ENCODE data around the gene WDR81.
"Not testable (repeated sequence)": the region's sequence is repeated elsewhere in the genome, so short reads cannot be mapped to it uniquely, and the experiment has no call there.

Gene WDR81

DNA sequence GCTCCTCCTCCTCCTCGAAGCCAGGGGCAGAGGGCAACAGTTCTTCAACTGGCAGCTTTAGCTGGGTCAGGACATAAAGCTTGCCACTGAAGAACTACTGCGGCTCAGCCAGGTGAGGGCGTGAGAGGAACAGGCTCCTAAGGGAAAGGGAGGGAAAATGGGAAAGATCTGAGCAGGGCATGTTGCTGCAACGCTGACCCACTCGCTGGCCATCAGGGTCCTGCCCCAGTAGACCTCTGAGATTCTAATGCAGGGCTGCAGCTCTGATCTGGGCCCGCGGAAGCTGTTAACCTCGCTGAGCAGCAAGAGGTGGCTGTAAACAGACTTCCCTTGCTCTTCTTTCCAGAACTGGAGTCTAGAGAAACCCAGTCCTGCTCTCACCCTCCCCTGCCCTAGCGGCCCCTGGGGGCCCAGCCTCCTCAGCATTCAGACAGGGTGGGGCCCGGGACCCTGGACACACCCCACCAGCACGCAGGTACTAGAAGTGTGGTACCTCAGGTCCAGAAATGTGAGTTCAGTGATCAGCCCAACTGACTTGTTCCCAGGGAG lies 10.6 kb upstream of the WDR81 start:
- DNase-seq: no peak

DNA sequence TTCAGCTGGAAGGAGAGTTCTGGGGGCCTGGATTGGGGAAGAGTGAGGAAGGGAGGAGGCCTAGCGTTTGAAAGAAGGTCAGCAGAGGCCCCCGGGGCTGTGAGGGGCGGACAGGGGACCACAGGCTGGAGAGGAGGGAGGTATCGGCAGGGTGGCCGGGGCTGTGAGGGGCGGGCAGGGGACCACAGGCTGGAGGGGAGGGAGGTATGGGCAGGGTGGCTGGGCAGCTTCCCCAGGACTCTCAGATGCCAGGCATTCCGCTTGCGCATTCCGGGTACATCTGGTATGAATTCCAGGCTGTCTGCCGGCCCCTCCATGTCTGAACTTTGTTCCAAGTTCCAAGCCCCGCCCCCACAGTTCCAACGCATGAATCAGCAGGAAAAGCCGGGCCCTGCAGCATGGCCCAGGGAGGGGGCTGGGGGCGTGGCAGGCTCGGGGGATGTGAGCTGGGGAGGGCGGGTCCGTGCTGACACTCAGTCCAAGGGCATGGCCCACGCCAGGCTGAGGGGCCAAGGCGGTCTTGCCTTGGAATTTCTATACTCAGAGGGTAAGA lies 10.0 kb upstream of the WDR81 start:
- no peak for DNase-seq

DNA sequence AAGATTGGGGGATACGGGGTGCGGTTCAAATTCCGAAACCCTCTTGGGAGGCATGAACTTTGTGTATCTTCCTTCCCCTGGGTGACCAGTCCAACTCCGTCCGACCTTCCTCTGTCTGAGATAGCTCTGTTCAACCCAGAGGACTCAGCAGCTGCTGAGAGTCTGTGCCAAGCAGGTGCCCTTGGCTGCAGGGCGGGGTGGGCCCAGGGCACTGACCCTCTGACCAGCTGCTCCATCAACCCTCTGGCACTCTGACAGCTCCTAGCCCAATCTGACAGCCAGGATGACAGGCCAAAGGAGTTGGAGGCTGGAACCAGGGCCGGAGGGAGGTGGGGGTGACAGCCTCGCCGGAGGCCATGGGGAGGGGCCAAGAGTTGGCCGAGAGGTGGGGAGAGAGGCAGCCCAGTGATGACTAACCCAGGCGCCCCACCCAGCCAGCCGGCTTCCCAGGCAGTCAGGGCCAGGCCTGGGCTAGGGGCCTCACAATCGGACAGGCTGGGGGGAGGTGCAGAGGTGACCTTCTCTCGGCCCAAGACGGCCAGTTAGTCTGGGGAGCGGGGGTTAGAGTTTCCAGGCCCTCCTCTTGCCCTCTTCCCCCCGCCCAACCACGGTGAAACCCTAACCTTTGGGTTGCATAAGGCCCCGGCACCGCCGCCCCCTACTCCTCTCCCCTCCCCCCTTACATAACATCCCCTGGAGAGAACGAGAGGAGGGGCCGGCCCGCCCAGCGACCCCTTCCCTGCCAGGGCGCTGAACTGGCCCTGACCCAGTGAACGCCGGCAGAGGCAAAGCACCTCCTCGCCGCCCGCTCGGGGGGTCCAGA lies 9.3 kb upstream of the WDR81 start:
- peak; percentile 39 for DNase-seq

DNA sequence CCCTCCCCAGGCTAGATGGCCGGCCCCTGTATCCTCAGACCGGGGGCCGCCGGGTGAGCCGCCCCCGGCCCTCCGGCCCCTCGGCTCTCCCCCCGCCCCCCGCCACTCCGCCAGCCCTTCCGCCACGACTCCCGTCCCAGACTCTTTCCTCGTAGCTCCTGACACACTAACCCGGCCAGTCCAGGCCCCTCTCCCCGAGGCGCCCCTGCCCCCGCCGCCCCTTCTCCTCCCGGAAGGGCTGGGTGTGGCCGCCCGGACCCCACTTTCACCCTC lies 8.8 kb upstream of the WDR81 start:
- DNase-seq: no peak

DNA sequence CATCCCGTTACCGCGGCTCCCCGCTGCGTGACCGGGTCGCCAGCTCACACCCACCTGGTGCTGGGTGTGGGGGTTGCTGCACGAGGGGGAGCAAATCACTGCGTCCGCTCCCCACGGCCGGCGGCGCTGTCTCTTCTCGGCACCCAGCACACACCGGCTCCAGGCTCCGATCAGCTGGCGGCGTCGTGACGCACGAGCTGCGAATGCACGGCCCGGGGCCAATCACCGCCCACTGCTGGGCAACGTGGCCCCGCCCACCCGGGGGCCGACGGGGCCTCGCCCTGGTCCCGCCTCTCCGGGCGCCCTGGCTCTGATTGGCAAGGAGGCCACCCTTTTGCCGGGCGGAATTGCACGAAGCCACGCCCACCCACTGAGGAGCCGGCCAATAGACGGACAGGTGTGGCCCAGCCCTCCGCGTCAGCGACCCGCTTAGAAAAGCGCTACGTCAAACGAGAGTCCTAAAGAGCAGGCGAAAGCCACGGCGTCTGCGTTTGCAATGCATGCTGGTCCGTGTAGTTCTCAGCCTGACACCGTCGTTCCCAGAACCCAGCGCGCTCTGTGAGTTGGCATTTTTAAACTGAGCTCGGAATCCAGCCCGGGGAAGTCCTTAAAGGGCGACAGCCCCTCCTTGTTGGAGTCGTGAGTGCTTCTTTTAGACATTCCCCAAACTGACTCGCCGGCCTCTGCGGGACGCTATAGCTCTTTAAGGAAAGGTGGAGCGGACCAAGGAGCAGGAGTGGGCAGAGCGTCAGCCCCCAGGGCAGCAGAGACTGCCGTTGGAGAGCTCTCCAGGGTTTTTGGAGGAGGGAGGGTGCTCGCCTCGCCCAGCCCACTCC lies 8.2 kb upstream of the WDR81 start:
- peak; percentile 100 for DNase-seq

DNA sequence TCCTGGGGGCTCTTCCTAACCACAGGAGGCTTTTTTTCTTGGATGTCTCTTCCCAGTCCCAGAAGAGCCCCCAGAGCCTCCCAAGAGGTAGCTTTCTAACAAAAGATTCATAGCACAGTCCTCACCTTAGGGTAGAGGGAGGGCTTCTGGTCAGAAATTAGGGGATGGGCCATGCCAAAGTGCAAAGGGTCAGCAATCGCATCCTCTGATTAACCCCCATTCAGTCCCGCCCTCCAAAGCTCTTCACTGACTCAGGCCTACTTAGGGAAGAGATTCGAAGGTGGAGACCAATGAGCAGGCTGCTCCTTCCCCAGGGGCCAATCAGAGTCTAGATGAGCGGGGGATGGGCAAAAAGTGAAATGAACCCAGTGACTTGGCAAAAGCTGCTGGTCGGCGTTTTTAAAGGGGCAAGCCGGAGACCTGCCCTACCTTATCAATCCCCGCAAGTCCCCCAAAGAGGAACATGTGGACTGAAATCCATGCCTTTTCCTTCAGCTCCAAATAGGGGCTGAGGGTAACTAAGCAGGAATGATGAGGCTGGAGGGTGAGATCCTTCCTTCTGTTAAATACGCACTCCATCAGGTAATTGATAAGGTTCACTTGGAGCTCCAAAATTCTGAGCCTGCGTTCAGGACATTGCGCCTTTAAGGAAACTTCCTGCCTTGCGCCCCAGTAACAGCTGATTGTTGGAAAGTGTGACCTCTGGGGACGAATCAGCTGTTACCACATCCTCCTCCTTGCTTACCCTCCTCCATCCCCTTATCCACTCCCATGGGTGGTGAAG lies 7.4 kb upstream of the WDR81 start:
- DNase-seq: peak; percentile 85

DNA sequence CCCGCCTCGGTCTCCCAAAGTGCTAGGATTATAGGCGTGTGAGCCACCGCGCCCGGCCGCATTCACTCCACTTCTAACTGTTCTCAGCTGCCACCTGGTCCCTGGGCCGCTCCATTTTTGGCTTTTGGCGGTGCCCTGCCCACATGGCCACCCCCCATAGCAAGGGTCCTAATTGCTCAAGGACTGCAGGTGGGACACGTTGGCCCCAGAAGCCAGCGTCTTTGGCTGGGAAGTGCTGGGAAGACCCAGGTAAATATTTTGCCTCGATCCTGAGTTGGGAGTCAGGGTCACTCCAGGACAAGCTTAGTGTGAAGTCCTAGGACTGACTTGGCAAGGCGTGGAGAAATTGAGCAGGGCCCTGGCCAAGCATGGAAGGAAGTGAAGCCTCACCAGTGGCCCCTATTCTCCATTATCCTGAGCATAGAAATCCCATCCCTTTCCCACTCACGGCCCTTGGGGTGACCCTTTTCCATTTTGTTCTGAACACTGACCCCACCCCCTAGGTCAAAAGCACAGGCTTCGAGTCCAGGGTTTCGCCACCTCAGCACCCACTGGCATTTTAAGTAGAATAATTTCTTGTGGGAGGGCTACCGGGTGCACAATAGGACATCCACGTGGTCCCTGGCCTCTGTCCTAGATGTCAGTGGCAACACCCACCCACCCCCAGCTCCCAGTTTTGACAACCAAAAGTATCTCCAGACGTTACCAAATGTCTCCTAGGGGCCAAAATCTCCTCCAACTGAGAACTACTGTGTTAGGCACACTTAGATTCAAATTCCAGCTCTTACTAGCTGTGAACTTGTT lies 5.9 kb upstream of the WDR81 start:
- DNase-seq: no peak

DNA sequence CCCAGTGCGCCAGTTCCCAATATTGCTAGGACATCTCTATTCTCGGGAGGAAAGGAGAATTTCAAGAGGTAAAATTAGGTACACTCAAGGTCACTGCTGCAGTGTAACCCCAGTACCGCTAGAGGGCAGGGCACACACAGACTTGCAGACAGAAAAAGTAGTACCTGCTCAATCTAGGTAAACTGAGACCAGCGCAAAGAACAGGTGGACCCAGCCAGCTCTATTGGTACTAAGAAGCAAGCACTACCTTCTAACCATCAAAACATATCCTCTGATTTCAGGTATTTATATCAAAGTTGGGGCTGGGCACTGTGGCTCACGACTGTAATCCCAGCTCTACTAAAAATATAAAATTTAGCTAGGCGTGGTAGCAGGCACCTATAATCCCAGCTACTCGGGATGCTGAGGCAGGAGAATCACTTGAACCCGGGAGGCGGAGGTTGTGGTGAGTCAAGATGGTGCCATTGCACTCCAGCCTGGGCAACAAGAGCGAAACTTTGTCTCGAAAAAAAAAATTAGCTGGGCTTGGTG lies 3.6 kb upstream of the WDR81 start:
- peak; percentile 67 for DNase-seq

DNA sequence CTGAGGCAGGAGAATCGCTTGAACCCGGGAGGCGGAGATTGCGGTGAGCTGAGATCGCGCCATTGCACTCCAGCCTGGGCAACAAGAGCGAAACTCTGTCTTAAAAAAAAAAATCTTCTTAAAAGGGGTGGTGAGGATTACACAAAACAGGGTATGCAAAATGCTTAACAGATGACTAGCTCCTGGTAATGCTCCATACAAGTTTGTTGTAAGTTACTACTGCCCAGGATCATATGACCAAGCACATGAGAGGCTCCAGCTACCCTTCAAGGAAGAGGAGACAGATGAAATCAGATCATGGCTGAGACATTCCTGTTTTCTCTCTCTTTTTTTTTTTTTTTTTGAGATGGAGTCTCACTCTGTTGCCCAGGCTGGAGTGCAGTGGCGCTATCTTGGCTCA lies 2.5 kb upstream of the WDR81 start:
- not testable (repeated sequence) for DNase-seq

DNA sequence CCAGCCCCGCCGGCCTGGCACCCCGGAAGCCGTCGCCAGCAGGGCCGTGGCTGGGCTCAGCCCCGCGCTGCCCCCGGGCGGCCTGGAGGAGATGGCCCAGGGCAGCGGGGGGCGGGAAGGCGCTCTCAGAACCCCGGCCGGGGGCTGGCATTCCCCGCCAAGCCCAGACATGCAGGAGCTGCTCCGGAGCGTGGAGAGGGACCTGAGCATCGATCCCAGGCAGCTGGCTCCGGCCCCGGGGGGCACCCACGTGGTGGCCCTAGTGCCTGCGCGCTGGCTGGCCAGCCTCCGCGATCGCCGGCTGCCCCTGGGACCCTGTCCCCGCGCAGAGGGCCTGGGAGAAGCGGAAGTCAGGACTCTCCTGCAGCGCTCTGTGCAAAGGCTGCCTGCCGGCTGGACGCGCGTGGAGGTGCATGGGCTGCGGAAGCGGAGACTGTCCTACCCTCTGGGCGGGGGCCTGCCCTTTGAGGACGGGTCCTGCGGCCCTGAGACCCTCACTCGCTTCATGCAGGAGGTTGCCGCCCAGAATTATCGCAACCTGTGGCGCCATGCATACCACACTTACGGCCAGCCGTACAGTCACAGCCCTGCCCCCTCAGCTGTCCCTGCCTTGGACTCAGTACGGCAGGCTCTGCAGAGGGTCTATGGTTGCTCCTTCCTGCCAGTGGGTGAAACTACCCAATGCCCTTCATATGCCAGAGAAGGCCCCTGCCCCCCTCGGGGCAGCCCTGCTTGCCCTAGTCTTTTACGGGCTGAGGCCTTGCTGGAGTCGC lies 551 bp downstream of the WDR81 start:
- peak; percentile 15 for DNase-seq

DNA sequence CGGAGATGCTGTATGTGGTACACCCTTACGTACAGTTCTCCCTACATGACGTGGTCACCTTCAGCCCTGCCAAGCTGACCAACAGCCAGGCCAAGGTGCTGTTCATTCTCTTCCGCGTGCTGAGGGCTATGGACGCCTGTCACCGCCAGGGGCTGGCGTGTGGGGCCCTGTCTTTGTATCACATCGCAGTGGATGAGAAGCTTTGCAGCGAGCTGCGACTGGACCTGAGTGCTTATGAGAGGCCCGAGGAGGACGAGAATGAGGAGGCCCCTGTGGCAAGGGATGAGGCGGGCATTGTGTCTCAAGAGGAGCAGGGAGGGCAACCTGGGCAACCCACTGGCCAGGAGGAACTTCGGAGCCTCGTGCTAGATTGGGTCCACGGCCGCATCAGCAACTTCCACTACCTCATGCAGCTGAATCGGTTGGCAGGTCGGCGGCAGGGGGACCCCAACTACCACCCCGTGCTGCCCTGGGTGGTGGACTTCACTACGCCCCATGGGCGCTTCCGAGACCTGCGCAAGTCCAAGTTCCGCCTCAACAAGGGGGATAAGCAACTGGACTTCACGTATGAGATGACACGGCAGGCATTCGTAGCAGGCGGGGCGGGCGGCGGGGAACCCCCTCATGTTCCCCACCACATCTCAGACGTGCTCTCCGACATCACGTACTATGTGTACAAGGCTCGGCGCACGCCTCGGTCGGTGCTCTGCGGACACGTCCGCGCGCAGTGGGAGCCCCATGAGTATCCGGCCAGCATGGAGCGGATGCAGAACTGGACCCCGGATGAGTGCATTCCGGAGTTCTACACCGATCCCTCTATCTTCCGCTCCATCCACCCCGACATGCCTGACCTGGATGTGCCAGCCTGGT lies 1.4 kb downstream of the WDR81 start:
- peak; percentile 9 for DNase-seq

DNA sequence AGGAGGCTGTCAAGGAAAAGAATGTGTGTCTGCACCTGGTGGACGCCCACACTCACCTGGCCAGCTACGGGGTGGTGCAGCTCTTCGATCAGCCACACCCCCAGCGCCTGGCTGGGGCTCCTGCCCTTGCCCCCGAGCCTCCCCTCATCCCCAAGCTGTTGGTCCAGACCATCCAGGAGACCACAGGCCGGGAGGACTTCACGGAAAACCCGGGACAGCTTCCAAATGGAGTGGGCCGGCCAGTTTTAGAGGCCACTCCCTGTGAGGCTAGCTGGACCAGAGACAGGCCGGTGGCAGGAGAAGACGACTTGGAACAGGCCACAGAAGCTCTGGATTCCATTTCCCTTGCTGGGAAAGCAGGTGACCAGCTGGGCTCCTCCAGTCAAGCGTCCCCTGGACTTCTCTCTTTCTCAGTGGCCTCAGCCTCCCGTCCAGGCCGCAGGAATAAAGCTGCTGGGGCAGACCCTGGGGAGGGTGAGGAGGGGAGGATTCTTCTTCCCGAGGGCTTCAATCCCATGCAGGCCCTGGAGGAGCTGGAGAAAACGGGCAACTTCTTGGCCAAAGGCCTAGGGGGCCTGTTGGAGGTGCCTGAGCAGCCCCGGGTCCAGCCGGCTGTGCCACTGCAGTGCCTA lies 2.2 kb downstream of the WDR81 start:
- no peak for DNase-seq

DNA sequence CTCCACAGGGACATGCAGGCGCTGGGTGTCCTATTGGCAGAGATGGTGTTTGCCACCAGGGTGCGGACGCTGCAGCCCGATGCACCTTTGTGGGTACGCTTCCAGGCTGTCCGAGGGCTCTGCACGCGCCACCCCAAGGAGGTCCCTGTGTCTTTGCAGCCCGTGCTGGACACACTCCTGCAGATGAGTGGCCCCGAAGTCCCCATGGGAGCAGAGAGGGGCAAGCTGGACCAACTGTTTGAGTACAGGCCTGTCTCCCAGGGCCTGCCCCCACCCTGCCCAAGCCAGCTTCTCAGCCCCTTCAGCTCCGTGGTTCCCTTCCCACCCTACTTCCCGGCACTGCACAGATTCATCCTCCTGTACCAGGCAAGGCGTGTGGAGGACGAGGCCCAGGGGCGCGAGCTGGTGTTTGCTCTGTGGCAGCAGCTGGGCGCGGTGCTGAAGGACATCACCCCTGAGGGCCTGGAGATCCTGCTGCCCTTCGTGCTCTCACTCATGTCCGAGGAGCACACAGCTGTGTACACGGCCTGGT lies 2.8 kb downstream of the WDR81 start:
- no peak for DNase-seq

DNA sequence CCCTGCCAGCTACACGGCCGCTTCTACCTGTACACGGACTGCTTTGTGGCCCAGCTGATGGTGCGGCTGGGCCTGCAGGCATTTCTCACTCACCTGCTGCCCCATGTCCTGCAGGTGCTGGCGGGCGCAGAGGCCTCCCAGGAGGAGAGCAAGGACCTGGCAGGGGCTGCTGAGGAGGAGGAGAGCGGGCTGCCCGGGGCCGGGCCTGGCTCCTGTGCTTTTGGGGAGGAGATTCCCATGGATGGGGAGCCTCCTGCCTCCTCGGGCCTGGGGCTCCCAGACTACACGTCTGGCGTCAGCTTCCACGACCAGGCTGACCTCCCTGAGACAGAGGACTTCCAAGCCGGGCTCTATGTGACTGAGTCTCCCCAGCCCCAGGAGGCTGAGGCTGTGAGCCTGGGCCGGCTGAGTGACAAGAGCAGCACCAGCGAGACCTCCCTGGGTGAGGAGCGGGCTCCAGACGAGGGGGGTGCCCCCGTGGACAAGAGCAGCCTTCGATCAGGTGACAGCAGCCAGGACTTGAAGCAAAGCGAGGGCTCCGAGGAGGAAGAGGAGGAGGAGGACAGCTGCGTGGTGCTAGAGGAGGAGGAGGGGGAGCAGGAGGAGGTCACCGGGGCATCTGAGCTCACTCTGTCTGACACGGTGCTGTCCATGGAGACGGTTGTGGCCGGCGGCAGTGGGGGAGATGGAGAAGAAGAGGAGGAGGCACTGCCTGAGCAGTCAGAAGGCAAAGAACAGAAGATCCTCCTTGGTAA lies 3.5 kb downstream of the WDR81 start:
- DNase-seq: no peak

DNA sequence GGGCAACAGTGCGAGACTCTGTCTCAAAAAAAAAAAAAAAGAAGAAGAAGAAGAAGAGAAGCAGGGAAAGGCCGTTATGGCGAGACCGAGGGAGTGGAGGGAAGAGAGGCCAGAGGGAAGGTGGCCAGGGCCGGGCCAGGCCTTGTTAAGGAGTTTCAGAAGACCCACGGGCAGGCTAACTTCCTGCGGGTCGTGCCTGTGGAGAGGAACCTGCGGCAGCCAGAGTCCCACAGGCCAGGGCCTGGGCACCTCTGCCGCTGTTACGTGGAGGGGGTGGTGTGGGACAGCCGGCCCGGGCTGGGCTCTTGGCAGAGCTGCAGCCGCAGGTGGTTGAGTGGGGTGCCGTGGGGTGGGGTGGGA lies 5.4 kb downstream of the WDR81 start:
- DNase-seq: no peak

DNA sequence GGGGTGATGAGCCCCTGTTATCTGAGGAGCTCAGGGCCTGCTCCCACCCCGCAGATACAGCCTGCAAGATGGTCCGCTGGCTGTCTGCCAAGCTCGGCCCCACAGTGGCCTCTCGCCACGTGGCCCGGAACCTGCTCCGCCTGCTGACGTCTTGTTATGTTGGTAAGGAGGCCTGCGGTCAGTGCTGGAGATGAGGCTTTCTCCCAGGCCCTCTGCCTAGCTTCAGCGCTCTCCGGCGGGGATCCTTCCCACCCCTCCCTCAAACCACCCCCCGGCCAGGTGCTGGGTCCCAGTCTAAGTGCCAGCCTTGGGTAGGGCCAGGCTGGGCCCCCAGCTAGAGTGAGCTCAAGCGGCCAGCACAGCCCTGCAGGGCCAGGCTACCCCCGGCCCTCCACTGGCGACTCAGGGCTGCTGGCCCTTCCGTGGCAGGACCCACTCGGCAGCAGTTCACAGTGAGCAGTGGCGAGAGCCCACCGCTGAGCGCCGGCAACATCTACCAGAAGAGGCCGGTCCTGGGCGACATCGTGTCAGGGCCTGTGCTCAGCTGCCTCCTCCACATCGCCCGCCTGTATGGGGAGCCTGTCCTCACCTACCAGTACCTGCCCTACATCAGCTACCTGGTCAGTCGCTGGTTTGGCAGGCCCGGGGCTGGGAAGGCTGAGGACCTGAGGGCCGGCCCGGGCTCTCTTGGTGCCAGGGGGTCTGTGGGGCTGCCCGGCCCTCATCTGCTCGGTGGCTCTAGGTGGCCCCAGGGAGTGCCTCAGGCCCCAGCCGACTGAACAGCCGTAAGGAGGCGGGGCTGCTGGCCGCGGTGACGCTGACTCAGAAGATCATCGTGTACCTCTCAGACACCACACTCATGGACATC lies 6.1 kb downstream of the WDR81 start:
- no peak for DNase-seq

DNA sequence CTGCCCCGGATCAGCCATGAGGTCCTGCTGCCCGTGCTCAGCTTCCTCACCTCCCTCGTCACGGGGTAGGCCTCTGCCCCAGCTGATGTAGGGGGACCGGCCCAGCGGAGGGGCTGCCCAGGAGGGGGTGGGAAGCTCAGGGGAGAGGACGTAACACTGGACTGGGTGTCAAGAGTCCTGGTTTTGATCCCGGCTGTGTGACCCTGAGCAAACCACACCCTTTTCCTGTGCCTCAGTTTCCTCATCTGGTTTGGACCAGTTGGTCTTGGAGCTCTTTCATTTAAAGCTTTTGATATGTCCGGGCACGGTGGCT lies 6.6 kb downstream of the WDR81 start:
- DNase-seq: no peak

All from activated naive CD4-positive, alpha-beta T cell treated with anti-CD3 and anti-CD28 coated beads, Interleukin-2, amount 50 U/mL, for 16 hours (primary cell).